ENCODE data around the gene ASXL2.
"Not testable (repeated sequence)": the region's sequence is repeated elsewhere in the genome, so short reads cannot be mapped to it uniquely, and the experiment has no call there.

The ASXL2 gene

GRCh38 chr2:25833566-25833965 lies 44.7 kb downstream of the ASXL2 start:
- no peak for DNase-seq (ENCODE audit: low spot score)
- TF ChIP-seq, protein P1, sequence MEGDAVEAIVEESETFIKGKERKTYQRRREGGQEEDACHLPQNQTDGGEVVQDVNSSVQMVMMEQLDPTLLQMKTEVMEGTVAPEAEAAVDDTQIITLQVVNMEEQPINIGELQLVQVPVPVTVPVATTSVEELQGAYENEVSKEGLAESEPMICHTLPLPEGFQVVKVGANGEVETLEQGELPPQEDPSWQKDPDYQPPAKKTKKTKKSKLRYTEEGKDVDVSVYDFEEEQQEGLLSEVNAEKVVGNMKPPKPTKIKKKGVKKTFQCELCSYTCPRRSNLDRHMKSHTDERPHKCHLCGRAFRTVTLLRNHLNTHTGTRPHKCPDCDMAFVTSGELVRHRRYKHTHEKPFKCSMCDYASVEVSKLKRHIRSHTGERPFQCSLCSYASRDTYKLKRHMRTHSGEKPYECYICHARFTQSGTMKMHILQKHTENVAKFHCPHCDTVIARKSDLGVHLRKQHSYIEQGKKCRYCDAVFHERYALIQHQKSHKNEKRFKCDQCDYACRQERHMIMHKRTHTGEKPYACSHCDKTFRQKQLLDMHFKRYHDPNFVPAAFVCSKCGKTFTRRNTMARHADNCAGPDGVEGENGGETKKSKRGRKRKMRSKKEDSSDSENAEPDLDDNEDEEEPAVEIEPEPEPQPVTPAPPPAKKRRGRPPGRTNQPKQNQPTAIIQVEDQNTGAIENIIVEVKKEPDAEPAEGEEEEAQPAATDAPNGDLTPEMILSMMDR (IDR thresholded peaks at IDR 0.05; ENCODE audit: extremely low read depth, missing control alignments) = no peak

GRCh38 chr2:25832897-25833296 lies 45.4 kb downstream of the ASXL2 start:
- TF ChIP-seq, protein P1 (IDR thresholded peaks at IDR 0.05; ENCODE audit: extremely low read depth, missing control alignments) = no peak
- DNase-seq (ENCODE audit: low spot score) = no peak

DNA sequence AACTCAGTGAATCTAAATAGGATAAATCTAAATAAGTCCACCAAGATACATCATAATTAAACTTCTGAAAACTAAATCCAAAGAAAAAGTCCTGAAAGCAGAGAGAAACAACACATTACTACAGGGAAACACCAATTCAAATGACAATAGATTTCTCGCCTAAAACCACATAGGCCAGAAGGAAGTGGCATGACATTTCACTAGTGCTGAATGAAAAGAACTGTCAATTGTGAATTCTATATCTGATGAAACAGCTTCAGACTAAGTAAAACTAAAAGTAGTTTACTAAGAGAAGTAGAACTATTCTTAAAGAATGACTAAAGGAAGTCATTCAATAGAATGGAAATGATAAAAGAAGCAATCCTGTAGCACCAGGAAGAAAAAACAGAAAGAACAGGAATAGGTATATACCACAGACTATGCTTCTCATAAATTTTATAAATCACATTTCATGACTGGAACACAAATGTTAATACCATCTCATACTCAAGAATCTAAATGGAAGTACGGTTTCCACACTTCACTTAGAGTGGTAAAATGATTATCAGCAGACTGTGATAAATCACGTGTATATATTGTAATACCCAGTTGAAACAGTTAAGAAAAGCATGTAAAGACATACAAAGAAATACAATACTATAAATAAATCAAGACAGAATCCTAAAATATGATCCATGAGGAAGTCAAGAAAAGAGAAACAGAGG lies 46.4 kb downstream of the ASXL2 start:
- no peak for DNase-seq (ENCODE audit: low spot score)

DNA sequence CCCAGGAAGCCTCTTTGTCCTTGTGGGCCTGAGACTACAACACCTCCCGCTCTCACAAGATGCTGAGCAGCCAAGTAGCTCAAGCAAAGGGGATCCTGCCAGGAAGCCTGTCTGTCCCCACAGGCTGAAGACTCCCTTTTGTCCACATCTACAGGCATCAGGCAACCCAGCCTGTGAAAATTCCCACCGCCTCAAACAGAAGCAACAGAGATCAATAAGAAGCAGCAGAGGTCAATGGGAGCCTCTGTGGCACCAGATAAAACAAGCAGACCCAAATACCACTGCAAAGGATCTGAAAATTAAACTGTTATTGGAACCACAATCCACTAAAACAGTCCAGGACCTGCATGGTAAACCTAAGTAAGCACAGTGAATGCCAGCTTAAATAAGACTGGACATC lies 48.5 kb downstream of the ASXL2 start:
- TF ChIP-seq, protein P1 (IDR thresholded peaks at IDR 0.05; ENCODE audit: extremely low read depth, missing control alignments) = no peak
- DNase-seq (ENCODE audit: low spot score) = no peak

More for the DNA sequence above, 46.4 kb downstream of the ASXL2 start:
- TF ChIP-seq, protein P1 (IDR thresholded peaks at IDR 0.05; ENCODE audit: extremely low read depth, missing control alignments) = no peak

GRCh38 chr2:25829377-25829704 lies 48.9 kb downstream of the ASXL2 start:
- TF ChIP-seq, protein P1 (IDR thresholded peaks at IDR 0.05; ENCODE audit: extremely low read depth, missing control alignments) = no peak
- no peak for DNase-seq (ENCODE audit: low spot score)

DNA sequence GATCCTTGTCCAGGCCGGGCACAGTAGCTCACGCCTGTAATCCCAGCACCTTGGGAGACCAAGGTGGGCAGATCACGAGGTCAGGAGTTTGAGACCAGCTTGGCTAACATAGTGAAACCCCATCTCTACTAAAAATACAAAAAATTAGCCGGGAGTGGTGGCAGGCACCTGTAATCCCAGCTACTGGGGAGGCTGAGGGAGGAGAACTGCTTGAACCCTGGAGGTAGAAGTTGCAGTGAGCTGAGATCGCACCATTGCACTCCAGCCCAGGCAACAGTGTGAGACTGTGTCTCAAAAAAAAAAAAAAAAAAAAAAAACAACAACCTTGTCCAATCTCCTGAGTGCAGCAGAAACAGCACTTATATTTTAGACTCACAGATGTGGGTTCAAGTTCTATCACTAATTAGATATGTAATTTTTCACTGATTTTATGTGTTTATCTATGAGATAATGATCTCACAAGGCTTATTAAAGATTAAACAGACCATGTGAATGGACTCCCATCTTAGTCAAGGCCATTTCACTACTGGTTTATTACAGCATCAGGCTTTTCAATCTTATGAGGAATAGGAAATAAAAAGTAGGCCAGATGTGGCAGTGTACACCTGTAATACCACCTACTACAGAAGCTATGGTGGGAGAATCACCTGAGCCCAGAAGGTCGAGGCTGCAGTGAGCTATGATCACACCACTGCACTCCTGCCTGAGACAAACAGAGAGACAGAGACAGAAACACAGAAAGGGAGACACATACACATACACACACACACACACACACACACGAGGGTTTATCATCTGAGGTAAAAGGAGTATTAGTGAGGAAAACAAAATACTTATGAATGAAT lies 49.5 kb downstream of the ASXL2 start:
- not testable (repeated sequence) for DNase-seq (ENCODE audit: low spot score)

GRCh38 chr2:25825238-25825637 lies 53.0 kb downstream of the ASXL2 start:
- no peak for DNase-seq (ENCODE audit: low spot score)

More at GRCh38 chr2:25825238-25825637, 53.0 kb downstream of the ASXL2 start:
- TF ChIP-seq, protein P1 (IDR thresholded peaks at IDR 0.05; ENCODE audit: extremely low read depth, missing control alignments) = no peak
